Measurements from ENCODE around the gene CBX7.

The CBX7 gene

DNA sequence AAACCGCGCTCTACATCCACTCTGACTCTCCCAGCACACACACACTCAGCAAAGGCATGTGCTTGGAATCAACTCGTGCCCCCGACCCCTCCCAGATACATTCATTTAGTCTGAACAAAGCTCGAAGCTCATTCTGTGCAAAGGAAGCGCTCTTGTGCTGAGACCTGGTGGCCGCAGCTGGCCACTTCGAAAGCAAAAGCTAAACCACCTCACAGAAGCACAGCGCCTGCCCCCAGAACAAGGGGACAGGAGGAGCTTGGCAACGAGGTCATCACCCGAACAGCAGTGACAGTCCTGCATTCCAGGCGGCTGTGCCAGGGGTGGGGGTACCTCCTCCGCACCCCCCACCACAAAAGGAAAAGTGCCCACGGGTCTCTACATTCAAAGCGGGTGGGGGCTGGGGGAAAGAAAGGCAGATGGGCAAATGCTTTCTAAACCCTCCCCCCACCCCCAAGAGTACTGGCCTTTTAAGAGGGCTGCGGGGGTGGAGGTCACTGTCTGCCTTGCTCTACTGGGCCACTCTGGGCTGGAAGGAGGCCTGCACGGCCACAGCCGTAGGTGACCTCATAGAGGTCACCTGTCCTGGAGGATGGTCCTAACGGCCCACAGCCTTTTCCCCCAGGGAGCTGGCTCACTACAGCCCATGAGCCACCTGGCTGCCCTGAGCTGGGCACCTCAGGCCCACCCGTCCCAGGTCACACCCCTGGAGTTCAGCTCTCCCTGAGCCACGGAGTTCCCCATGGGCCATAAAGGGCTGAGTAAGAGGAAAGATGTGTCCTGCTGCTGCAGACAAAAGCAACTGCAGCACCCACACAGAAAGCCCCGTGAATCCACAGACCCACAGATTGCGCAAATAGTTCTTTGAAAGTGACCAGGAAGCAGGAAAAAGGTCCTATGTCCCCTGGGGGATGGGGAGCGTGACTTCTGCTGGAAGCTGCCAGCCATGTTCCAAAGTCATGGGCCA is 21.3 kb downstream of the CBX7 start:
- in situ Hi-C loops (cut with MboI; ENCODE audit: low pct_unique_long_range_greater_than_20kb, low sequenced_read_pairs), result no loop called here
- no peak for DNase-seq

DNA sequence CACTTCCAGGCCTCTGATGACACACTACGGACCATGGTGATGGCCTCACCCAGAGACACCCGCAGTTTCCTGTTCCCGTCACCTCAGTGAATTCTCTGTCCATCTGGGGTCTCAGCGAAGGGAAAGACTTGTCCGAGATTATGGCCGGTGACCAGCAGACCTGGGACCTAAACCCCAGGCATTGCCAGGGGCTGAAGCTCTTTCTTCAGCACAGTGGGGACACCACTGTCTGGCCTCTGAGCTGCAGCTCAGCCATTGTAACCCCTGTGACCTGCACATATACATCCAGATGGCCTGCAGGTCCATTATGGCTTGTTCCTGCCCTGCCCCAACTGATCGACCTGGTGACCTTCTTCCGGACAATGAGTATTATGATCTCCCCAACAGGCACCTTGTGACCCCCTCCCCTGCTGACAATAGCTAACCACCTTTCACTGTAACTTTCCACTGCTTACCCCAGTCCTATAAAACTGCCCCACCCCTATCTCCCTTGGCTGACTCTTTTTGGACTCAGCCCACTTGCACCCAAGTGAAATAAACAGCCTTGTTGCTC is 22.3 kb downstream of the CBX7 start:
- no peak for DNase-seq
- in situ Hi-C loops (cut with MboI; ENCODE audit: low pct_unique_long_range_greater_than_20kb, low sequenced_read_pairs), result no loop called here

DNA sequence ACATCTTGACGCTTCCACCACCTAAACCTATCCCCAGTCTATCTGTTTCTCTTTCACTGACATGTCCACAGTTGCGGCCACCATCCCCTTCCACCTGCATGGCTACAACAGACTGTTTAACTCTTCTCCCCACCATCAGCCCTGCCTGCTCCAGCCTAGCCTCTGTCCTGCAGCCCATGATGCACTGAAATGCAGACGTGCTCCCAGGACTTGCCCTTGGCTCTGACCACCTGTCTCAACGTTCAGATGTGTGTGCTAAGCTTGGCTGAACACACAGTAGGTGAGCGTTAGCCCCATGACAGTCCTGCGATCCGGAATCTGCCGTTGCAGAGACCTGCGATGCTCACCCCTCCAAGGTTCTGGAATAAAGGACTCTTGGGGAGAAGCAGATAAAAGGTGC is 22.7 kb downstream of the CBX7 start:
- no peak for DNase-seq
- in situ Hi-C loops (cut with MboI; ENCODE audit: low pct_unique_long_range_greater_than_20kb, low sequenced_read_pairs), result no loop called here

DNA sequence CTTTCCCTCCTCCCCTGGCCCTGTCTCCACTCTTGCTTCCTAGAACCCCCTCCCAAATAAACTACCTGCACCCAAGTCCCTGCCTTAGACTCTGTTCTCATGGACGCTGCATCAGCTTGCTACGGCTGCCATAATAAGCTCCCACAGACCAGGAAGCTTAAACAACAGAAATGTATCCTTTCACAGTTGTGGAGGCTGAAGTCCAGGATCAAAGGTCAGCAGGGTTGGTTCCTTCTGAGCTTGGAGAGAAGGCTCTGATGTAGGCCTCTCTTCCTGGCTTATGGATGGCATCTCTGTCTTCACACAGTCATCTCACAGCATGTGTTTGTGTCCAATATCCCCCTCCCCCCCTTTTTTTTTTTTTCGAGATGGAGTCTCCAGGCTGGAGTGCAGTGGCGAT is 23.4 kb downstream of the CBX7 start:
- in situ Hi-C loops (cut with MboI; ENCODE audit: low pct_unique_long_range_greater_than_20kb, low sequenced_read_pairs), result no loop called here

DNA sequence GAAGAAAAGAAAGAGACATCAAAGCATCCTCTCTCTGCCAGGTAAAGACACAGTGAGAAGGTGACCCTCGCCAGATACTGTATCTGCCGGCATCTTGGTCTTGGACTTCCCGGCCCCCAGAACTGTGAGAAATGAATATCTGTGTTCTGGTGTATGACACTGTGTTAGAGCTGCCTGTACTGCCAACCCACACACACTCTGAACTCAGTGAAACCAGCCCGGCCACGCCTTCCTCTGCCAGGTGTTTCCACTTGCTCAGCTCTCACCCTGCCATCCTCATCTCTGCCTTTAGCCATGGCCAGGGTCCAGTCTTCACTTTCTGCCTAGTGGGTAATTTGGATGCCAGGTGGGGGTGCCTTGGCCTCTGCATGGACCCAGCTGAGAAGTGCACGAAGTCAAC is 24.0 kb downstream of the CBX7 start:
- in situ Hi-C loops (cut with MboI; ENCODE audit: low pct_unique_long_range_greater_than_20kb, low sequenced_read_pairs), result no loop called here

More for the DNA sequence above, 23.4 kb downstream of the CBX7 start:
- no peak for DNase-seq

DNA sequence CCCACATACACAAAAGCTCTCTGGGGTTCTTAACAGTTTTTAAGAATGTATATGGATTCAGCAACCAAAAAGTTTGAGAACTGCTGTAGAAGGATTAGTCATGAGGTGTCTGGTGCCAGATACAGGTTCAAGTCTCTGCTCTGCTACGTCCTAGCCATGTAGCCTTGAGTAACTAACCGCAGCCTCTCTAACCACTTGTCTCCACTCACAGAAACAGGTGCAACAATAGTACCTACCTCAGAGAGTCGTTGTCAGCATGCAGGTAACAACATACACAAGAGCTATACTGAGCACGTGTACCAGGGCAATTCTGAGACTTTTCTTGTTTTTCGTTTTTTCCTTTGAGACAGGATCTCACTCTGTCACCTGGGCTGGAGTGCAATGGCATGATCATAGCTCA is 26.9 kb downstream of the CBX7 start:
- DNase-seq, result no peak
- in situ Hi-C loops (cut with MboI; ENCODE audit: low pct_unique_long_range_greater_than_20kb, low sequenced_read_pairs), result no loop called here

More for the DNA sequence above, 24.0 kb downstream of the CBX7 start:
- DNase-seq, result no peak

DNA sequence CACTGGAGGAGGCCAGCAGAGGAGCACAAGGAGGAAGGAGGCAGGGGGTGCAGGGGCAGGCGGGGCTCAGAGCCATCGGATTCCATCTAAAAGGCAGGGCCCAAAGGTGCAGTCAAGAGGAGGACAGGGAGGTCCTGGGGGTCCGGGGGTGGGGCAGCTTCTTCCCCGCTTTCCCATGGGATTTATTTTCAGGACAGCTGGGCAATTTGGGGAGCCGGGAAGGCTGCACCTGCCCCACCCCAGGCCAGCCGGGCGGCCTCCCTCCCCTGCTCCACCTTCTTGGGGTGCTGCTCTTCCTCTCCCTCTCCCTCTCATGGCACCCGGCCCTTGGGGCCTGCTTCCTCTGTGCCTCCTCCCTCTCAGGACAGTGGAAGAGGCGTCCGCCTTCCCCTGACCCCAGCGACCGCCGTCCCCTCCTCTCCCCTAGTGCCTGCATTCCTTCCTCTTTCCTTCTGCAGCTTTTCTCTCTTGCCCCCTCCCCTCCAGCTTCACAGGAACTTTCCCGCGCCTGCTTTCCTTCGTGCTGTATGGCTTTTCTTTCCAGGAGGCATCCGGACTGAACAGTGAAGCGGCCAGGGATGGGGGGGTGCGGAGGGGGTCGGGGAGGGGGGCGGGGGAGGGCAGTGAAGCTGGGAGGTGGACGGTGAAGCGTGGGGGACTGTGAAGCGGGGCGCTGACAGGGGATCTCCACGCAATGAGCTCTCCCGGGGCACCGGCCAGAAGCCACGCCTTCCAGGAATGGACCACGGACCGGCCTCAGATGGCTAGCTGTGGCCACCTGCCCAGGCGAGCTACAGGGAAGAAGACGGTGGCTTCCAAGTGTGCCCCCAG is 28.5 kb downstream of the CBX7 start:
- DNase-seq, result no peak
- in situ Hi-C loops (cut with MboI; ENCODE audit: low pct_unique_long_range_greater_than_20kb, low sequenced_read_pairs), result no loop called here

DNA sequence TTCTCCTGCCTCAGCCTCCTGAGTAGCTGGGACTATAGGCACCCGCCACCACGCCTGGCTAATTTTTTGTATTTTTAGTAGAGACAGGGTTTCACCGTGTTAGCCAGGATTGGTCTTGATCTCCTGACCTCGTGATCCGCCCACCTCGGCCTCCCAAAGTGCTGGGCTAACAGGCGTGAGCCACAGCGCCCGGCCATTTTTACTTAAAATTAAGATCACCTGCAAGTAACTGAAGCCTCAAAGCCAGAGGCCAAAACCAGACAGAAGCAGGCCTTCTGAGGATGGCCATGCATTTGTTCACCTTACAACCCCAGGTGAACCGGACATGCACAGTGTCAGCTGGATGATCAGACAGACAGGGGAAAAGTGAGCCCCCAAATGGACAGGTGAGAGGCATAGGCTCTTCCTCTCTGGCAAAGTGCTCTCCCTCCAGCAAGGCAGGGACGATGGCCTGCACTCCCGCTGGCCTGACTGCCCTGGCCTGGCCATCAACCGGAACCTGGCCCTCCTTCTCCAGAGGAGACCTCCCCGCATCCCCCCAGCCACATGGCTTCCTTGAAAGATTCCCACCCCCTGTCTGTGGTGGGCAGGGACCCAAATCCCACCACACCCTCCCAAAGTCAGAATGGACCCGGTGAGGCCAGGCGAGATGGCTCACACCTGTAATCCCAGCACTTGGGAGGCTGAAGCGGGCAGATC is 29.6 kb downstream of the CBX7 start:
- in situ Hi-C loops (cut with MboI; ENCODE audit: low pct_unique_long_range_greater_than_20kb, low sequenced_read_pairs), result no loop called here
- DNase-seq, result no peak

DNA sequence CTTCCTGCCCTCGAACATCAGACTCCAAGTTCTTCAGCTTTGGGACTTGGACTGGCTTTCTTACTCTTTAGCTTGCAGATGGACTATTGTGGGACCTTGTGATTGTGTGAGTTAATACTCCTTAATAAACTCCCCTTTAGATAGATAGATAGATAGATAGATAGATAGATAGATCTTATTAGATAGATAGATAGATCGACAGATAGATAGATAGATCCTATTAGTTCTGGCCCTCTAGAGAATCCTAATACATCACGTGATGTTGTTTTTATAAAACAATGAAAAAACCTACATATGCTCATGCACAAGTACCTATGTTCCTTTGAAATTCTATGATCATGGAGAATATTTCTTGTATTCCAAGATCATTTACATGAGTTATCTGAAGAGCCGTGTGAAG is 31.5 kb downstream of the CBX7 start:
- no peak for DNase-seq
- in situ Hi-C loops (cut with MboI; ENCODE audit: low pct_unique_long_range_greater_than_20kb, low sequenced_read_pairs), result no loop called here

DNA sequence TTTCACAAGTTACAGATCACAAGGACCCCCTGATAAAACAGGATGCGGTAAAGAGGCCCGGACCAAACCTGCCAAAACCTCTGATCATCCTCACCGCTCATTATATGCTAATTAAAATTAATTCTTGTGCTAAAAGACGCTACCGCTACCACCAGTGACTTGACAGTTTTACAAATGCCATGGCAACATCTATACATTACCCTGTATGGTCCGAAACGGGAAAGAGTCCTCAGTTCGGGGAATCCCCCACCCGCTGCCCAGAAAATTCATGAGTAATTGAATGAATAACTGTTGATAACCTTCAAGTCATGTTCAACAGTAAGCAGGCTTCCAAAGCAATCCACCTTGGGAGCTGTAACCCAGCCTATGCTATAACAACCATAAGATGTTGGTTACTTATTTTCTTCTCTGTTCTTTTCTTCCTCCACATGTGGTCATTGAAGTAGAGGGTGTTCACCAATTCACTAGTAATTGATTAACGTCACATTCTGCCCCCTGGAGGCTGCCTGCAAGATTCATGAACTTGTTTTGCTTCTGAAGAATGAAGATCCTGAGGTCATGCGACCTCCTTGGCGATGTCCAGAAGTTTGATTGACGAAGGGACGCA is 34.8 kb downstream of the CBX7 start:
- DNase-seq, result peak; percentile 63
- in situ Hi-C loops (cut with MboI; ENCODE audit: low pct_unique_long_range_greater_than_20kb, low sequenced_read_pairs), result no loop called here

DNA sequence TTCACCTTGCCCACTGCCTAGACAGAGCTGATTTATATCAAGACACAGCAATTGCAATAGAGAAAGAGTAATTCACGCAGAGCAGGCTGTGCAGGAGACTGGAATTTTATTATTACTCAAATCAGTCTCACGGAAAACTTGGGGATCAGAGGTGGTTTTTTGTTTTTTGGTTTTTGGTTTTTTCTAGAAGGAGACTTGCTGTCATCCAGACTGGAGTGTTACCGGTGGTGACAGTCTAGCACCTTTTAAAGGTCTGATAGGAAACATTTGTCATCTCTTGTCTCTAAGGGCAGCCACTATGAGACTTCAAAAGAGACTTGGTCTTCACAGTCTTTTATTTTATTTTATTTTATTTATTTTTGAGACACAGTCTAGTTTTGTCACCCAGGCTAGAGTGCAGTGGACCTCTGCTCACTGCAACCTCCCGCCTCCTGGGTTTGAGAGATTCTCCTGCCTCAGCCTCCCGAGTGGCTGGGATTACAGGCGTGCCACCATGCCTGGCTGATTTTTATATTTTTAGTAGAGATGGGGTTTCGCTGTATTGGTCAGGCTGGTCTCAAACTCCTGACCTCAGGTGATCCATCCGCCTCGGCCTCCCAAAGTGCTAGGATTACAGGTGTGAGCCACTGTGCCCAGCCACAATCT is 36.4 kb downstream of the CBX7 start:
- in situ Hi-C loops (cut with MboI; ENCODE audit: low pct_unique_long_range_greater_than_20kb, low sequenced_read_pairs), result no loop called here

DNA sequence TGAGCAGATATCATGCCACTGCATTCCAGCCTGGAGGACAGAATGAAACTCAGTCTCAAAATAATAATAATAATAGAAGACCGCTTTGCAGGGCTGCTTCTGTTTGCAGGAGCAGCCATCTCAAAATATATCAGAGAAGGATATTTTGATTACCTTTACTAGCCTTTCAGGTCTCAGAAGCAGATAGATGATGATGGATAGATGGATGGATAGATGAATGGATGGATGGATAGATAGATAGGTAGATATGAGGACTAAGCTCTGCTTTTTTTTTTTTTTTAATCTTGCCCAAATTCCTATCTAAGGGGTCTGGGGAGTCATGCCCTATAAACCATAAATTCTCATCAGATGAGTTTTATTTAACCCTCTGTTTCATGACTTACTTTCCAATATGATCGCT is 36.9 kb downstream of the CBX7 start:
- in situ Hi-C loops (cut with MboI; ENCODE audit: low pct_unique_long_range_greater_than_20kb, low sequenced_read_pairs), result no loop called here
- DNase-seq, result no peak

More for the DNA sequence above, 36.4 kb downstream of the CBX7 start:
- DNase-seq, result no peak

DNA sequence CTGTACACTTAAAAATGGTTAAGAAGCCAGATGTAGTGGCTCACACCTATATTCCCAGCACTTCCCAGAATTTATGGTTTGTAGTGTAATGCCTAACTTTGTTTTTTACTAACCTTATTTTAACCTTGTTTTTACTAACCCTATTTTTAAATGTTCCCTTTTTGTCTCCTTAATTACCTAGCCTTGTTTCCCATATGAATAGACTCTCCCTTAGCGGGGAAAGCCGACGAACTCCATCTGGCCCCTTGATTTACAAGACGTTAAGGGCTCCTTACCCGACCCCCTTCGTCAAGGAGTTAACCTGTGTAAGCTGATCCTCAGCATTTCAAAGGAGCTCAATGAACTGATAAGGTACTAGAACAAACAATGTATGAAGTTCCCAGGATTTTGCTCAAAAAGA is 38.4 kb downstream of the CBX7 start:
- DNase-seq, result no peak
- in situ Hi-C loops (cut with MboI; ENCODE audit: low pct_unique_long_range_greater_than_20kb, low sequenced_read_pairs), result no loop called here

DNA sequence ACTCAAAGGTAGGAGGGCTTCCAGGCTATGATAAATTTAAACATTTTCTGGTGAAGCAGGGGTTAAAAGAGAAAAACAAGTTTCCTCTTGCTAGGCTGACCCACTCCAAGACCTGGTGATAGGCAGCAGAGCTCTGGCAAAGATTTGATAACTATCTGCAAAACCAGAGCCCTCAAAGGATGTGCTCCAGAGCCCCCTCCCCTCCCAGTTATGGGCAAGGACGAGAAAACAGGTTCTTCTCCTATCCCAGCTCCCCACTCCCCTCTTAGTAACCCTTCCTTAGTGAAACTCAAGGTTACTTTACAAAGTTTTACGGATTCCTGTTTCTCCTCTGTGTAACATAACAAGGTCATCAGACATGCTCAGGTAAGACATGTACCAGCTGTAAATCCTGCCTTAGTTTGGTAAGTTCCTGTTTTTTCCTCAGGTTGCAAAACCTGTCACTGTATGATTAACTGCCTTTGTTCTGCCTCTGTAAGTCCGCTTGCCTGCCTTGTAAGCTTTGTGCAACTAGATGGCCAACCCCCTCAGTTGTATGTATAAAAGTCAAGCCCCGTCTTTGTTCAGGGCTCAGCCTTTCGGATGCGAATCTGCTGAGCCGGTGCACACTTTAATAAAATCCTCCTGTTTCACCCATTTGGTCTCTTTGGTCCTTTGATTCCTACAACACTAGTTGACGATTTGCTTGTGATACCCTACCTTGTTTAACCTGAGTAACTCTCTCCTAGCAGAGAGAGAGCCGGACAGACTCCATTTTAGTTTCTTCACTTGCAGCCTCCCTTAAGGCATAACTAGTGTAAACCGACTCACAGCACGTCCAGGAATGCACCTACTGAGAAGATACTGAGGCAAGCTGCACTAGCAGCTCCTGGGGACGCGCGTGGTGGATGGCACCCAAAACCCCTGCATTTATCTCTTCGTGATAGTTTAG is 41.6 kb downstream of the CBX7 start:
- DNase-seq, result peak; percentile 72
- in situ Hi-C loops (cut with MboI; ENCODE audit: low pct_unique_long_range_greater_than_20kb, low sequenced_read_pairs), result no loop called here

DNA sequence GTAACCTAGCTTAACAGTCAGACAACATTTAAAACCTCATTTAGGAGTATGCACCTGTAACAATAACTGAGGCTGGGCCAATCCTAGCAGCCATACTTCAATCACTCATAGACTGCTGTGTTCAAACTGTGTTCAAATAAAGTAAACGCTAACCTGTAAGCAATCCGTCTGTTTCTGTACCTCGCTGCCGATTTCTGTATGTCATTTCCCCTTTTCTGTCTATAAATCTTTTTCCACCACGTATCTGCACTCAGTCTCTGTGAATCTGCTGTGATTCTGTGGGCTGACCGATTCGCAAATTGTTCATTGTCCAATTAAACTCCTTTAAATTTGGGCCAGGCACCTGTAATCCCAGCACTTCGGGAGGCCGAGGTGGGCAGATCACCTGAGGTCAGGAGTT is 43.1 kb downstream of the CBX7 start:
- no peak for DNase-seq
- in situ Hi-C loops (cut with MboI; ENCODE audit: low pct_unique_long_range_greater_than_20kb, low sequenced_read_pairs), result no loop called here

DNA sequence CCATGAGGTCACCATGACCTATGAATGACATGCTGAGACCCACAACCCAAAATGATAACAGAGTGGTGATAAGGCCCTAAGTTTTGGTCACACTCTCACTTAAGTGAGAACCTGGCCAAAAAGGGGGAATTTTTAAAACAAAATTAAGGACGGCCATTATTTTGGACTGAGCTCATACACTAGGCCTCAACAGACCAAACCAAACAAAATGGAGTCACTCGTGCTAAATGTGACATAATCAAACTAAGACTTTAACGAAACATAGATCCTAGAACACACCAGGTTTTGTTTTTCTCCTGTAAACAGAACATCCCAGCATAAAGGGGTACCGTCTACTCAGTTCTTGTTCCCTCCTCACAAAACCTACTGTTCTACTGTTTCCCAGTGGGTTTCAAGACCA is 44.0 kb downstream of the CBX7 start:
- in situ Hi-C loops (cut with MboI; ENCODE audit: low pct_unique_long_range_greater_than_20kb, low sequenced_read_pairs), result no loop called here
- DNase-seq, result no peak

DNA sequence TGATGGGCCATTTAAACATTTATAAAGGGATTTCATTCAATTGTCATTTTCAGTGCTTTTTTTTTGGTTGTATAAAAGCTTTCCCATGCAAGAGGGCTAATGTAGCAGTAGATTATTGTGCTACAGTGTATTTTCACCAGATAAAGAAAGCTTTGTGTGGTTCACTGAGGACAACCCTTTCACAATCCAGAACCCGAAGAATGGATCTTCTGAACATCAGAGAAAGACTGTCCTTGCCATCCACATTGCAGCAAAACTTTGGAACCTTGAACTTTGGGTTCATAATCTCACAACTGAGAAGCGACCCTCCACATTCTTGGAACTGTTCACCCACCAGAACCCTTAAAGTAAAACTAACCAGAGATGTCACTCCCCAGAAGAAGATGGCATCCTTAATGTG is 46.2 kb downstream of the CBX7 start:
- no peak for DNase-seq
- in situ Hi-C loops (cut with MboI; ENCODE audit: low pct_unique_long_range_greater_than_20kb, low sequenced_read_pairs), result no loop called here

DNA sequence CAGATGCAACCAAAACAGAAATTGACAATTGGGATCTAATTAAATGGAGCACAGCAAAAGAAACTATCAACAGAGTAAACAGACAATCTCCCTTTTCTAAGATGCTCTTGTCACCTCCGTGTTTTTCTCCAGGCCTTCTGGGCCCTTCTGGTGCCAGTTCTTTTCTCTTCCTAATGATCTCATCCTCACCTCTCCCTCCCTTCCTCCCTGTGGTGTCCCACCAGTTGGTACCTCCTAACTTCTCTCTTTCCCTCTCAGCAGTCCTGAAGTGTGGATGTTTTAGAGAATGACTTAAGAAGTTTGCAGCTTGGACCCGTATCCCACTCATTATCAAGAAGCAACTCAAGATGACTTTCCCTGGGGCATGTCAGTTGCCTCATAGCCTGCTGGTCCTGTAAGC is 49.0 kb downstream of the CBX7 start:
- DNase-seq, result no peak
- in situ Hi-C loops (cut with MboI; ENCODE audit: low pct_unique_long_range_greater_than_20kb, low sequenced_read_pairs), result no loop called here
